ENCODE measurements around the gene MACROD2.
A peak's percentile ranks its signal among the peaks of the same experiment; 100 is the strongest.

MACROD2 gene

DNA sequence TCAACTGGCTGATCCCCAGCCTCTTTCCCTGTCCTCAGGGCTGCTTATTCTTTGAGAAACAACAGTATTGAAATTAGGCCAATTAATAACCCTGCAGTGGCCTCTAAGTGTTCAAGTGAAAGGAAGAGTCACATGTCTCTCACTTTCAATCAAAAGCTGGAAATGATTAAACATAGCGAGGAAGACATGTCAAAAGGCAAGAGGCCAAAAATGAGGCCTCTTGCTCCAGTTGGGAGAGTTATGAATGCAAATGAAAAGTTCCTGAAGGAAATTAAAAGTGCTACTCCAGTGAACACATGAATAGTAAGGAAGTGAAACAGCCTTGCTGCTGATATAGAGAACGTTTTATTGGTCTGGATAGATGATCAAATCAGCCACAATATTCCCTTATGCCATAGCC is 131.5 kb downstream of the MACROD2 start:
- TF ChIP-seq, protein P1, sequence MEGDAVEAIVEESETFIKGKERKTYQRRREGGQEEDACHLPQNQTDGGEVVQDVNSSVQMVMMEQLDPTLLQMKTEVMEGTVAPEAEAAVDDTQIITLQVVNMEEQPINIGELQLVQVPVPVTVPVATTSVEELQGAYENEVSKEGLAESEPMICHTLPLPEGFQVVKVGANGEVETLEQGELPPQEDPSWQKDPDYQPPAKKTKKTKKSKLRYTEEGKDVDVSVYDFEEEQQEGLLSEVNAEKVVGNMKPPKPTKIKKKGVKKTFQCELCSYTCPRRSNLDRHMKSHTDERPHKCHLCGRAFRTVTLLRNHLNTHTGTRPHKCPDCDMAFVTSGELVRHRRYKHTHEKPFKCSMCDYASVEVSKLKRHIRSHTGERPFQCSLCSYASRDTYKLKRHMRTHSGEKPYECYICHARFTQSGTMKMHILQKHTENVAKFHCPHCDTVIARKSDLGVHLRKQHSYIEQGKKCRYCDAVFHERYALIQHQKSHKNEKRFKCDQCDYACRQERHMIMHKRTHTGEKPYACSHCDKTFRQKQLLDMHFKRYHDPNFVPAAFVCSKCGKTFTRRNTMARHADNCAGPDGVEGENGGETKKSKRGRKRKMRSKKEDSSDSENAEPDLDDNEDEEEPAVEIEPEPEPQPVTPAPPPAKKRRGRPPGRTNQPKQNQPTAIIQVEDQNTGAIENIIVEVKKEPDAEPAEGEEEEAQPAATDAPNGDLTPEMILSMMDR (conservative IDR thresholded peaks at IDR 0.05; ENCODE audit: low read length): no peak
- no peak overlapping the region for H3K4me3 ChIP-seq (ENCODE audit: low read length)
- DNase-seq (ENCODE audit: low read depth): no peak

GRCh38 chr20:14127514-14128223 is 132.4 kb downstream of the MACROD2 start:
- no peak overlapping the region for H3K4me3 ChIP-seq (ENCODE audit: low read length)
- no peak for DNase-seq (ENCODE audit: low read depth)
- TF ChIP-seq, protein P1 (conservative IDR thresholded peaks at IDR 0.05; ENCODE audit: low read length): no peak

DNA sequence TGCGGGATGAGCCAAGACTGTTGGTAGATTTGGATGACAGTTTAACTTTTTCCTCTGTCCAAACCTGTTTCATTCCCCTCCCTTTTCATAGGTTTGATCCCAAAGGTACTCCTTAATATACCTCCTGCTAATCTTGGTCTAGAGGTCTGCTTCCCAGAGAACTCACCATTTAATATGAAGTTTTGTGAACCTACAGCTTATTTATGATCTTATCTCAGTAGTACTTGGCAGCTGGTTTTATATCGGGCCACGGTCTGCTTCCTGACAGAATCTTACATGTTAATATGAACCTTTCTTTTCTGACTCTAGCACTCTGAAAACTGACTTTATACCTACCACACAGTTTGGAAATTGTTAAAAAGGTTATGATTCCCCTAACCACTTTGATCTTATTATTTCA is 138.7 kb downstream of the MACROD2 start:
- TF ChIP-seq, protein P1 (conservative IDR thresholded peaks at IDR 0.05; ENCODE audit: low read length): no peak
- H3K4me3 ChIP-seq (ENCODE audit: low read length): no peak overlapping the region
- no peak for DNase-seq (ENCODE audit: low read depth)

DNA sequence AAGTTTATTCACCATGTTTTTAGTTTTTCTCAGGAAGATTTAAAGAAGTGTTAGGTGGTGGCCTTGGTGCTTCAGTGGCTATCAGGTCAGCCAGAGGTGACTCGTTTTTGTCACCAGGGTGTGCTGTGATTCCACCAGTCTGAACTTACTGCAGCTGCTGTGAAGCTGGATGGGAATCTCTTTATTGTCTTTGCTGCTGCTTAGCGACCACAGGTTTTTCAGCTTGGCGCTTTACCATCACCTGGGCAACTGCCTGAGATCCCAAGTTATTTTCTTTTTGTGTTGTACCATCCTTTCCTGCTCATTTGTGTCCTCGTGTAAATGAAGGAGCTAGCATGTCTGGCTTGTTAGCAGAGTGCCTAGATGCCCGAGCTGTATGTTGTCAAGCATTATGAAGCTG is 146.9 kb downstream of the MACROD2 start:
- H3K4me3 ChIP-seq (ENCODE audit: low read length): no peak overlapping the region
- DNase-seq (ENCODE audit: low read depth): peak; percentile 45
- TF ChIP-seq, protein P1 (conservative IDR thresholded peaks at IDR 0.05; ENCODE audit: low read length): peak; percentile 60

DNA sequence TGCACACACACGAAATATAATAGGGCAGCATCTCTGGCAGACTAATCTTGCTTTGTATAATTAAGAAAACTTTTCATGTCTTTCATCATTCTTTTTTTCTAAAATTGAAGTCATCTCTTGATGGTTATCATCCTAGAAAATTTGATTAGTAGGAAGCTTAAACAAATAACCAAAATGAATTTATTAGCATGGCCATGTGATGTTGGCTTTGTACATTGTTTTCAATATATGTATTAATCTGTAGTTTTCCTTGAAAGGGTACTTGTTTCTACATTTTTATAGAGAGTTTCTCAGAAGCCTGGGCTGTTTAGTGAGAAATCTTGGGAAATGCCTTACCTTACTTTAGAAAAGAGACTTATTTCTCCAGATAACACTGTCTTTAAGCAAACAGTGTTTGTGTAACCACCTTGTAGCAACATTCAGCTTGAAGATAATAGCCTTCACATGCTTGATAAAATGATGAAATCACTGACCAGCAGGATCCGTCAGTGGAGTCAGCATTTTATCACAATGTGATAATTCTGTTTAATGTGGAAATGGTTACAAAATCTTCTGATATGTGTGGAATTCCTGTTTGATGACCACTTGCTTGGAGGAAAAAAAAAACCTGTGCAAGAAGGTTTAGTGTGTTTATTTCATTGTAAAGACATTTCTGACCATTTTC is 147.8 kb downstream of the MACROD2 start:
- no peak overlapping the region for H3K4me3 ChIP-seq (ENCODE audit: low read length)
- TF ChIP-seq, protein P1 (conservative IDR thresholded peaks at IDR 0.05; ENCODE audit: low read length): no peak
- peak; percentile 54 for DNase-seq (ENCODE audit: low read depth)

GRCh38 chr20:14148042-14148441 is 152.7 kb downstream of the MACROD2 start:
- TF ChIP-seq, protein P1 (conservative IDR thresholded peaks at IDR 0.05; ENCODE audit: low read length): no peak
- no peak overlapping the region for H3K4me3 ChIP-seq (ENCODE audit: low read length)
- DNase-seq (ENCODE audit: low read depth): no peak

DNA sequence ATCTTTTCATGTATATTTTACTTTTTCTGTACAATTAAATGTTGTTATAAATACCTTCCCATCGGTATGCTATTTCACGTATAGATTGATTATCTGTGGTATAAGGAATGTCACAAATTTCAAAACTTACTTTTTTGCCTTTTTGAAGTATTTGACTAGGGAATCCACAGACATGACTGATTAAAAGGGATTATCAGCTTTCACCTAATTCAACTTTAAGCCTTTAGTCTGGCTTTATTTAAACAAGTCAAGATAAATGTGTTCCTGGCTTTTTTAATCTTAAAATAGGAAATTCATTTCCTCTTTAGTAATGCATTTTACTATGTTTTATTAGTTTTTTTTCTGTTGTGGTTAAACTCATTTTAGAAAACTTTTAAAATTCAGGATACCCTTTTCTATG is 160.0 kb downstream of the MACROD2 start:
- TF ChIP-seq, protein P1 (conservative IDR thresholded peaks at IDR 0.05; ENCODE audit: low read length): no peak
- no peak for DNase-seq (ENCODE audit: low read depth)

More for the DNA sequence above, 160.0 kb downstream of the MACROD2 start:
- no peak overlapping the region for H3K4me3 ChIP-seq (ENCODE audit: low read length)
